SU-DHL-6 (cell line): ENCODE measurements around the gene CKS1B.

Source experiments
- H2AFZ ChIP-seq: fragments of 200-600 bp; sonication (generic); 2 replicates; pipeline ENCODE4 v1.6.1; 2014; ENCODE audit warnings: low read depth, mild to moderate bottlenecking, moderate library complexity, mixed read lengths, antibody characterized with exemption, low read length; ENCODE audit not compliant: severe bottlenecking
- H3F3A ChIP-seq: fragments of 200-600 bp; shearing (Covaris generic); 2 replicates; pipeline ENCODE4 v1.6.0; 2016; ENCODE audit warnings: antibody characterized with exemption, mild to moderate bottlenecking; ENCODE audit not compliant: insufficient read depth
- H3K27ac ChIP-seq: fragments of 200-600 bp; sonication (generic); 2 replicates; pipeline ENCODE4 v1.5.1; 2016; ENCODE audit warnings: low read depth, mild to moderate bottlenecking, low read length, moderate library complexity, mixed read lengths
- H3K27me3 ChIP-seq: fragments of 200-600 bp; sonication (generic), shearing (Covaris generic); 2 replicates; pipeline ENCODE4 v1.6.0; 2014; ENCODE audit warnings: mild to moderate bottlenecking, low read length
- H3K36me3 ChIP-seq: fragments of 200-600 bp; sonication (generic); 2 replicates; pipeline ENCODE4 v1.6.1; 2014; ENCODE audit warnings: mild to moderate bottlenecking, low read length, mixed read lengths
- H3K4me2 ChIP-seq: fragments of 300-600, 200-600 bp; shearing (Covaris generic), sonication (generic); 2 replicates; pipeline ENCODE4 v1.6.0; 2014; ENCODE audit warnings: low read length, low read depth, mild to moderate bottlenecking; ENCODE audit not compliant: poor library complexity, severe bottlenecking
- H3K4me3 ChIP-seq: fragments of 200-600 bp; sonication (generic); 2 replicates; pipeline ENCODE4 v1.5.1; 2014; ENCODE audit warnings: antibody characterized with exemption, low read length, mild to moderate bottlenecking, mixed read lengths; ENCODE audit not compliant: insufficient read depth, poor library complexity, severe bottlenecking
- H3K79me2 ChIP-seq: fragments of 200-600 bp; sonication (generic); 2 replicates; pipeline ENCODE4 v1.6.1; 2014; ENCODE audit warnings: mild to moderate bottlenecking, low read length, moderate library complexity; ENCODE audit not compliant: insufficient read depth
- H3K9ac ChIP-seq: fragments of 200-600 bp; sonication (generic); 2 replicates; pipeline ENCODE4 v1.7.0; 2014; ENCODE audit warnings: mild to moderate bottlenecking, low read length
- H3K9me2 ChIP-seq: fragments of 200-600 bp; sonication (generic); replicated peaks from 2 replicates; pipeline ENCODE4 v1.6.1; 2014; ENCODE audit warnings: low read length; ENCODE audit not compliant: insufficient read depth
- H3K9me3 ChIP-seq: fragments of 200-600 bp; sonication (generic); 2 replicates; pipeline ENCODE4 v1.6.1; 2014; ENCODE audit warnings: low read length, mixed read lengths; ENCODE audit not compliant: insufficient read depth
- H4K20me1 ChIP-seq: fragments of 200-600 bp; sonication (generic); 2 replicates; pipeline ENCODE4 v1.6.1; 2014; ENCODE audit warnings: low read depth, mild to moderate bottlenecking, antibody characterized with exemption, low read length, moderate library complexity, mixed read lengths
- CTCF ChIP-seq: fragments of 200-600 bp; sonication (generic); IDR thresholded peaks from one replicate; pipeline ENCODE4 v1.5.1; 2017; ENCODE audit warnings: antibody characterized with exemption, mild to moderate bottlenecking, low read length, moderate library complexity; ENCODE audit not compliant: insufficient read depth, poor library complexity, severe bottlenecking
- EZH2phosphoT487 ChIP-seq: fragments of 200-600 bp; sonication (generic), shearing (Covaris generic); conservative IDR thresholded peaks from 2 replicates; pipeline ENCODE4 v1.6.1; 2018; ENCODE audit warnings: mild to moderate bottlenecking, antibody characterized with exemption, low read length, moderate library complexity, mixed read lengths

CKS1B gene

GRCh38 chr1:154954541-154954940 lies 19.9 kb upstream of the CKS1B start:
- H3K9me3 ChIP-seq, result no peaks in the 10 kb centered on the region
- no peaks in the 10 kb centered on the region for H3K9me2 ChIP-seq
- no peaks in the 10 kb centered on the region for H4K20me1 ChIP-seq
- no peak overlapping the region for H3K27ac ChIP-seq
- no peak overlapping the region for H3K9ac ChIP-seq
- TF ChIP-seq CTCF, result no peak
- TF ChIP-seq EZH2phosphoT487, result no peak
- H3K79me2 ChIP-seq, result no peaks in the 10 kb centered on the region
- H3F3A ChIP-seq, result peaks cover 18% of the 10 kb centered on the region
- no peaks in the 10 kb centered on the region for H3K27me3 ChIP-seq
- H3K4me2 ChIP-seq, result peak overlapping the region; percentile 91
- no peak overlapping the region for H3K4me3 ChIP-seq
- H2AFZ ChIP-seq, result no peak overlapping the region
- no peaks in the 10 kb centered on the region for H3K36me3 ChIP-seq

GRCh38 chr1:154955039-154955717 lies 19.3 kb upstream of the CKS1B start:
- H3K4me3 ChIP-seq, result peak overlapping the region; percentile 75
- no peak for TF ChIP-seq EZH2phosphoT487
- TF ChIP-seq CTCF, result no peak
- H2AFZ ChIP-seq, result no peak overlapping the region
- H3K36me3 ChIP-seq, result no peaks in the 10 kb centered on the region
- H3K4me2 ChIP-seq, result peak overlapping the region; percentile 91
- no peaks in the 10 kb centered on the region for H3K27me3 ChIP-seq
- H3F3A ChIP-seq, result peaks cover 18% of the 10 kb centered on the region
- H3K9me2 ChIP-seq, result no peaks in the 10 kb centered on the region
- H3K27ac ChIP-seq, result peak overlapping the region; percentile 67
- no peaks in the 10 kb centered on the region for H4K20me1 ChIP-seq
- peaks cover under 1% of the 10 kb centered on the region; the same call in 1 of the 2 replicates for H3K79me2 ChIP-seq
- peak overlapping the region; percentile 55 for H3K9ac ChIP-seq
- no peaks in the 10 kb centered on the region for H3K9me3 ChIP-seq

DNA sequence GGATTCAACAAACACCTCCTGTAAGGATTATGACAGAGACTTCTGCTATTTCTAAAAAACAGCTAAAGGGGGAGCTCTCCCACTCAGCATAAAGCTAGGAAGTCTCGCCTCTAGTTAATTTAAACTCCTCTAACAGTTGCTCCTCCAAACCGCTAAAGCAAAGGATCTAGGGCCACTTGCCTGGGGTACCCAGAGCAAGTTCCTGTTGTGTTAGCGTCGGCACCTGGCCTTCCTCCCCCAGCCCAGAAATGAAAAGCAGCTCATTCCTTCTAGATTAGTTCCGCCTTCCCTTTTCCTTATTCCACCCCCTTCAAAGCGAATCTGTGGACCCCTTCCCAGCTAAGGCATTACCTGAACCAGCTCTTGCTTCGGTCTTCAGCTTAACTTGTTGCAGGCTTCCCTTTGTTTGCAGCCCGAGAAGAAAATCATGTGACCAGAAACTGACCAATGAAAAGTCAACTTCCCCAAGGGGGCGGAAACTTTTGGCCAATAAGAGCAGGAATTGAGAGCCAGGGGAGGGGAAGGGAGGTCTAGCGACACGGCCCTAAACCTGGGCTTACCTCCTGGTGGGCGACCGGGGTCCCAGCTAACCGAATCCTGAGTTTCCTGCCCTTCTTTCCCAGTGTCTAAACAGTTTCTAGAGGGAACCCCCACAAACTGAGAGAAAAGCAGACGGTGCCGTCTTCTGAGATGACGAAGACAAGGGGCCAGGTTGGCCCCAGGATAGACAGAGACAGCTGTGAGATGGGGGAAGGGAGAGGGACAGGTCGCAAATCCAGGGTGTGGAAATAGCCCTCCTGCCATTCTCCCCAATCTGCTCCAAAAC lies 18.6 kb upstream of the CKS1B start, which contains the start of gene PBXIP1:
PBXIP1 (minus strand) TSS at position 382 of the 826 bp plus-strand sequence. CDS start 2,378 bp downstream, outside the sequence.
- H2AFZ ChIP-seq, result peak within 1 kb of the TSS; percentile 58

More for the DNA sequence above, 18.6 kb upstream of the CKS1B start, which contains the start of gene PBXIP1:
- no peaks in the 10 kb centered on the region for H3K36me3 ChIP-seq
- H3K4me2 ChIP-seq, result peak within 1 kb of the TSS; percentile 91
- no peaks in the 10 kb centered on the region for H4K20me1 ChIP-seq
- peak within 1 kb of the TSS; percentile 75 for H3K4me3 ChIP-seq
- peaks cover 24% of the 10 kb centered on the region for H3F3A ChIP-seq
- peak within 1 kb of the TSS; percentile 67 for H3K27ac ChIP-seq
- H3K9me2 ChIP-seq, result no peaks in the 10 kb centered on the region
- TF ChIP-seq EZH2phosphoT487, result no peak
- peak; percentile 28 for TF ChIP-seq CTCF
- peaks cover 8% of the 10 kb centered on the region for H3K79me2 ChIP-seq
- H3K27me3 ChIP-seq, result no peaks in the 10 kb centered on the region
- peak within 1 kb of the TSS; percentile 55 for H3K9ac ChIP-seq
- no peaks in the 10 kb centered on the region for H3K9me3 ChIP-seq
